Ascending aorta (tissue), 2 donors: ENCODE data around the gene EFHD2. TPM values are rescaled to one million over a fixed set of nuclear protein-coding genes. Genes with fewer than 3 reads are reported as not detected.

ENCODE experiments used
- DNase-seq, 2 donors: peaks; one replicate each; pipeline ENCODE4 v3.0.0-alpha.2; 2019; ENCODE audit warnings: low spot score in 2 of 2
- H3K27ac ChIP-seq, 2 donors: fragments of 200-600 bp; sonication (generic); one replicate each; pipeline ENCODE4 v1.5.1; 2016 to 2017; ENCODE audit warnings: mild to moderate bottlenecking in 1 of 2
- H3K27me3 ChIP-seq: fragments of 200-600 bp; sonication (generic); one replicate; pipeline ENCODE4 v1.5.1; 2017
- H3K36me3 ChIP-seq, 2 donors: fragments of 200-600 bp; sonication (generic); one replicate each; pipeline ENCODE4 v1.5.1; 2016
- H3K4me1 ChIP-seq, 2 donors: fragments of 200-600 bp; sonication (generic); one replicate each; pipeline ENCODE4 v1.5.1; 2016 to 2017; ENCODE audit warnings: mild to moderate bottlenecking in 1 of 2
- H3K4me3 ChIP-seq, 2 donors: fragments of 200-600 bp; sonication (generic); one replicate each; pipeline ENCODE4 v1.5.1; 2016 to 2017; ENCODE audit warnings: mild to moderate bottlenecking in 1 of 2
- H3K9me3 ChIP-seq, 2 donors: fragments of 200-600 bp; sonication (generic); one replicate each; pipeline ENCODE4 v1.5.1; 2016
- intact Hi-C: fragments of 100-400 bp; cut with DNase I; formaldehyde crosslinking; loops from one replicate; pipeline ENCODE4 v1.15.1; 2023
- total RNA-seq: library from RNA; depleted of rRNA; stranded (reverse); fragments of >200 nt; gene quantifications from one replicate; pipeline ENCODE4 v1.1.0, GENCODE V29; 2016
- TF ChIP-seq, protein P1 (sequence below), 3 experiments: fragments of 200-600 bp in 2 of 3; fragments of 450-650 bp in 1 of 3; sonication (generic) in 2 of 3; IDR thresholded peaks; one replicate each; pipeline ENCODE4 v1.5.1; 2016 to 2019; ENCODE audit warnings: antibody characterized with exemption in 3 of 3, mild to moderate bottlenecking in 1 of 3, moderate library complexity in 1 of 3

The EFHD2 gene
- total RNA-seq, 1 donor from 2014 or later, result 116 TPM

DNA sequence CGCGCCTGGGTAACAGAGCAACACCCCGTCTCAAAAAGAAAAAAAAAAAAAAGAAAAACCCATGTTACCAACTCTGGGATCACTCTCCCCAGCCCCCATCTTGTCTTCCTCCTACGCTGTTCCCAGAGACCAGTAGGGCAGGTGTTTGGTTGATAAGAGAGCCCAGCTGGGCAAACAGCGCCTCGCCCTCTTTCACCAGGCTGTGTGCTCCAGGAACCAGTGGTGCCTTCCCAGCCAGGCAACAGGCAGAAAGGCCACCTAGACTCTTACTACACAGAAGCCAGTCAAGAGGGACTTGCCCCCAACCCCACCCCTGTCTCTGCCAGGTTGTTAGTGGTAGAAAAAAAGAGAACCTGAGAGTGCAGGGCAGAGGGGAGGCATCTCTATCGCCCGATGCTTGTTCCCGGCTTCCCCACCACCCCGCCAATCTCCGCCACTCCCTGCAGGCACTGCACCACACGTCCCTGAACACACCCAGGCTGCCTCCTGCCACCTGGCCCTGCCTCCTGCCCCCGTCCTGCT is 14.5 kb downstream of the EFHD2 start:
- no peak overlapping the region for H3K27ac ChIP-seq
- no peak overlapping the region for H3K4me3 ChIP-seq
- intact Hi-C loops, result no loop called here
- no peaks in the 10 kb centered on the region for H3K9me3 ChIP-seq
- H3K4me1 ChIP-seq, result no peaks in the 10 kb centered on the region
- TF ChIP-seq, protein P1, sequence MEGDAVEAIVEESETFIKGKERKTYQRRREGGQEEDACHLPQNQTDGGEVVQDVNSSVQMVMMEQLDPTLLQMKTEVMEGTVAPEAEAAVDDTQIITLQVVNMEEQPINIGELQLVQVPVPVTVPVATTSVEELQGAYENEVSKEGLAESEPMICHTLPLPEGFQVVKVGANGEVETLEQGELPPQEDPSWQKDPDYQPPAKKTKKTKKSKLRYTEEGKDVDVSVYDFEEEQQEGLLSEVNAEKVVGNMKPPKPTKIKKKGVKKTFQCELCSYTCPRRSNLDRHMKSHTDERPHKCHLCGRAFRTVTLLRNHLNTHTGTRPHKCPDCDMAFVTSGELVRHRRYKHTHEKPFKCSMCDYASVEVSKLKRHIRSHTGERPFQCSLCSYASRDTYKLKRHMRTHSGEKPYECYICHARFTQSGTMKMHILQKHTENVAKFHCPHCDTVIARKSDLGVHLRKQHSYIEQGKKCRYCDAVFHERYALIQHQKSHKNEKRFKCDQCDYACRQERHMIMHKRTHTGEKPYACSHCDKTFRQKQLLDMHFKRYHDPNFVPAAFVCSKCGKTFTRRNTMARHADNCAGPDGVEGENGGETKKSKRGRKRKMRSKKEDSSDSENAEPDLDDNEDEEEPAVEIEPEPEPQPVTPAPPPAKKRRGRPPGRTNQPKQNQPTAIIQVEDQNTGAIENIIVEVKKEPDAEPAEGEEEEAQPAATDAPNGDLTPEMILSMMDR (IDR thresholded peaks at IDR 0.05), result no peak
- peaks cover 12 to 17% of the 10 kb centered on the region in 2 donors for H3K36me3 ChIP-seq
- no peak for DNase-seq
- no peaks in the 10 kb centered on the region for H3K27me3 ChIP-seq

DNA sequence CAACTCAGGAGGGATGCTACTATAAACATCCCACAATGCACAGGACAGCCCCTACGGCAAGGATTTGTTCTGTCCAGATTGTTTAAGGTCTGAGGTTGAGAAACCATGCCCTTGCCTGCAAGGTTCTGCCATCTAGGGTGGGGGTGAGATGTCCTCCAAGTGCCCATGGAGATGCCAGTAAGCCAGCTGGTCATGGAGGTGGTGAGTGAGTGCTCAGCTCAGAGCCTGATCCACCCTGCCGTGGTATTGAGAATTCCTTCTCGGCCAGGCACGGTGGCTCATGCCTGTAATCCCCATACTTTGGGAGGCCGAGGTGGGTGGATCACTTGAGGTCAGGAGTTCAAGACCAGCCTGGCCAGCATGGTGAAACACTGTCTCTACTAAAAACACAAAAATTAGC is 15.3 kb downstream of the EFHD2 start:
- H3K27ac ChIP-seq, result no peak overlapping the region
- H3K36me3 ChIP-seq, result peaks cover 12 to 20% of the 10 kb centered on the region in 2 donors
- no peak for DNase-seq
- TF ChIP-seq, protein P1 (IDR thresholded peaks at IDR 0.05), result no peak
- H3K4me3 ChIP-seq, result no peak overlapping the region
- no peaks in the 10 kb centered on the region for H3K27me3 ChIP-seq
- H3K4me1 ChIP-seq, result no peaks in the 10 kb centered on the region
- intact Hi-C loops, result no loop called here
- H3K9me3 ChIP-seq, result no peaks in the 10 kb centered on the region

DNA sequence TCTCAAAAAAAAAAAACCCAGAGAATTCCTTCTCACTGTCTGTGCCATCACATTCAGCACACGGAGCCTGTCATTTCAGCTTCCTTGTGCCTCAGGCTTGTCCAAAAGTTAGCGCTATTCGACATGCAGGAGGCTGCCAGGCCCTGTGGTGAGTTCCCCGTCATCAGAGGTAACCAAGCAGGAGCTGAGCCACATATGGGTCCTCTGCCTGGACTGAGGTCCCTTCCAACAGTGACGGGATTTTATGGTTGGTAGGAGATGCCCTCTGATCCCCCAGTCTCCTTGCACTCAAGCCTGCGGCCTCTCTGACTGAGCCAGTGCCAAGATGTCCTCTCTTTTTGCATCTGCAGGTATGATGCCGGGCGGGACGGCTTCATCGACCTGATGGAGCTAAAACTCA is 15.8 kb downstream of the EFHD2 start:
- Histone ChIP-seq H3K4me1 (no peaks in the 10 kb centered on the region), H3K27ac (no peak overlapping the region)
- TF ChIP-seq, protein P1 (IDR thresholded peaks at IDR 0.05), result no peak

DNA sequence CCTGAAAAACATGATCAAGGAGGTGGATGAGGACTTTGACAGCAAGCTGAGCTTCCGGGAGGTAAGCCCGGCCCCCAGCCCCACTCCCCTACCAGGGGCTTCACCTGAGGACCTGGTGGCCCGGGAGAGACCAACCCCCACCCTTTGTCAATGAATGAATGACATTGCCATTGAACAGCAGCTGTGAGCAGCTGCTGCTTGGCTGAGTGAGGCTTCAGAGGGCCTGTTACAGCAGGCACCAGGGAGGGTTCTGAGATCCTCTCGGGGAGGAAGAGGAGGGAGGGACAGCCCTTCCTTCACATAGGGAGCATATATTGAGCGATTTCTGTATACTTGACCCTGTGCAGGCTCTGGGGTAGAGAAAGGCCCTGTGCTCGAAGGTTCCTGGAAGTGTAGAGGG is 16.3 kb downstream of the EFHD2 start:
- no peaks in the 10 kb centered on the region for H3K9me3 ChIP-seq
- no peak overlapping the region for H3K4me3 ChIP-seq
- TF ChIP-seq, protein P1 (IDR thresholded peaks at IDR 0.05), result no peak
- no peak for DNase-seq
- H3K36me3 ChIP-seq, result peaks cover 12 to 20% of the 10 kb centered on the region in 2 donors
- H3K4me1 ChIP-seq, result no peaks in the 10 kb centered on the region
- H3K27me3 ChIP-seq, result no peaks in the 10 kb centered on the region
- H3K27ac ChIP-seq, result no peak overlapping the region
- intact Hi-C loops, result no loop called here

More for the DNA sequence above, 15.8 kb downstream of the EFHD2 start:
- Histone ChIP-seq H3K27me3 (no peaks in the 10 kb centered on the region), H3K9me3 (no peaks in the 10 kb centered on the region), H3K36me3 (peaks cover 12 to 20% of the 10 kb centered on the region in 2 donors), H3K4me3 (no peak overlapping the region)
- DNase-seq, result no peak
- intact Hi-C loops, result no loop called here

DNA sequence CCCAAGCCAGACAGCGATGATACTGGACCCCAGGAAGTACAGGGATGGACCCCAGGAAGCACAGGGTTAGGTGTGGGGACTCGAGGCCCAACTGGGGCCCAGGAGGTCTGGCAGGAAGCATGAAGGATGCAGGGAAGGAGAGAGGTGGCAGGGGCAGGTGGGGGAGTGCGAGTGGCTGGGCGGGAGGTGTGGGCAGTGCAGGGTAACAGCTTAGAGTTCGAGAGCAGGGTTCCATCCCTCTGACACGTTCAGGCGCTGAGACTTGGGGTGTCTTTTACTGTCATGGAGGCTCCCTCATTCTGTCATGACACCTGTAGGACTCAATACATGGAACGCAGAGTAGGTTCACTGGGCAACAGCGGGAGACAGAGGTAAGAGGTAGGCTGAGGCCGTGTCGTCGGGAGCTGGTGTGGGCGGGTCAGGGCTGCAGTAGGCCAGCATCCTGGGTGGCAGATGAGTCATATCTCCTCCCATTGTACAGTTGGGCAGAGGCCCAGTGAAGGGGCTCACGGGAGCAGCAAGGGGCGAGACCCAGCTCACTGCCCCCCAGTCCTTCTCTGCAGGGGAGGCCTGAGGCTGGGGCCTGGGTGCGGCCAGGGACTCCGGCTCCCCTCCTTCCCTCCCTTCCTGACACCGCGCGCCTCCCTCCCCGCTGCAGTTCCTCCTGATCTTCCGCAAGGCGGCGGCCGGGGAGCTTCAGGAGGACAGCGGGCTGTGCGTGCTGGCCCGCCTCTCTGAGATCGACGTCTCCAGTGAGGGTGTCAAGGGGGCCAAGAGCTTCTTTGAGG is 17.0 kb downstream of the EFHD2 start:
- TF ChIP-seq, protein P1 (IDR thresholded peaks at IDR 0.05), result no peak
- intact Hi-C loops, result no loop called here
- H3K27me3 ChIP-seq, result no peaks in the 10 kb centered on the region
- no peaks in the 10 kb centered on the region for H3K9me3 ChIP-seq
- H3K36me3 ChIP-seq, result peaks cover 12 to 20% of the 10 kb centered on the region in 2 donors
- H3K4me3 ChIP-seq, result no peak overlapping the region
- DNase-seq, result no peak
- H3K27ac ChIP-seq, result no peak overlapping the region
- H3K4me1 ChIP-seq, result no peaks in the 10 kb centered on the region
